Esophagus squamous epithelium (tissue), 5 donors: ENCODE data around the gene POLR3F. TPM values are rescaled to one million over a fixed set of nuclear protein-coding genes. Genes with fewer than 3 reads are reported as not detected.
"Not testable (repeated sequence)": the region's sequence is repeated elsewhere in the genome, so short reads cannot be mapped to it uniquely, and the experiment has no call there.

ENCODE experiments used
- DNase-seq: peaks from one replicate; lab custom pipeline; 2025; lab: John Stamatoyannopoulos, UW
- H3K27ac ChIP-seq, 4 donors: fragments of 200-600 bp; sonication (generic); one replicate each; pipeline ENCODE4 v1.5.1; 2016 to 2019; ENCODE audit warnings: mild to moderate bottlenecking in 1 of 4
- H3K27me3 ChIP-seq, 4 donors: fragments of 200-600 bp; sonication (generic); 1 replicate in 3 of 4; 2 replicates in 1 of 4; pipeline versions ENCODE4 v1.5.1 to v1.6.0; 2017 to 2021; ENCODE audit warnings: antibody characterized with exemption in 1 of 4
- H3K36me3 ChIP-seq, 3 donors: fragments of 200-600 bp; sonication (generic); one replicate each; pipeline ENCODE4 v1.5.1; 2016 to 2019
- H3K4me1 ChIP-seq, 3 donors: fragments of 200-600 bp; sonication (generic); one replicate each; pipeline ENCODE4 v1.5.1; 2017 to 2019
- H3K4me3 ChIP-seq, 4 donors: fragments of 200-600 bp; sonication (generic); 1 replicate in 3 of 4; 2 replicates in 1 of 4; pipeline ENCODE4 v1.5.1; 2016 to 2019; ENCODE audit warnings: mild to moderate bottlenecking in 2 of 4, moderate library complexity in 1 of 4
- H3K9me3 ChIP-seq, 3 donors: fragments of 200-600 bp; sonication (generic); one replicate each; pipeline ENCODE4 v1.5.1; 2016 to 2019
- CTCF ChIP-seq, 6 experiments: fragments of 450-650 bp in 4 of 6; fragments of 200-600 bp in 2 of 6; sonication (generic) in 2 of 6; IDR thresholded peaks; one replicate each; pipeline ENCODE4 v1.5.1; 2016 to 2019; ENCODE audit warnings: antibody characterized with exemption in 6 of 6, mild to moderate bottlenecking in 4 of 6, moderate library complexity in 4 of 6
- POLR2A ChIP-seq, 4 donors: fragments of 450-650 bp; IDR thresholded peaks; one replicate each; pipeline ENCODE4 v1.6.1; 2017; ENCODE audit warnings: antibody characterized with exemption in 4 of 4, mild to moderate bottlenecking in 4 of 4, moderate library complexity in 3 of 4
- WGBS, 2 donors: methylation state at CpG; one replicate each; pipeline ENCODE4 v1.1.5; 2018; 5-methylcytosine and 5-hydroxymethylcytosine counted together
- intact Hi-C: fragments of 100-400 bp; cut with DNase I; formaldehyde crosslinking; loops from one replicate; pipeline ENCODE4 v1.15.0; 2022
- total RNA-seq, 4 donors: library from RNA; depleted of rRNA; stranded (reverse); fragments of >200 nt; gene quantifications; one replicate each; pipeline ENCODE4 v1.1.0, GENCODE V29; 2016
- donor health status: DM: yes; HTN: yes; CAD: no.

Gene POLR3F
- total RNA-seq, 4 donors from 2014 or later = 5.1 to 9.2 (median 6.9) TPM

- Histone ChIP-seq H3K27ac (no peak overlapping the region), H3K9me3 (no peaks in the 10 kb centered on the region), H3K4me3 (no peak overlapping the region), H3K4me1 (no peaks in the 10 kb centered on the region), H3K27me3 (no peaks in the 10 kb centered on the region), H3K36me3 (peaks cover 6 to 91% (median 29%) of the 10 kb centered on the region in 3 donors)
- no peak for DNase-seq
- intact Hi-C loops = no loop called here
- no peak for TF ChIP-seq CTCF (IDR thresholded peaks at IDR 0.05)
- WGBS, 2 donors = 90 to 95% methylated on average over 4 of the region's 4 CpGs
These were observed 14.4 kb downstream of the POLR3F start for GRCh38 chr20:18481596-18481995.

- intact Hi-C loops = no loop called here
- no peak for TF ChIP-seq POLR2A (IDR thresholded peaks at IDR 0.05)
- no peak for TF ChIP-seq CTCF (IDR thresholded peaks at IDR 0.05)
- 93 to 98% methylated on average over 3 of the region's 3 CpGs for WGBS, 2 donors
- Histone ChIP-seq H3K4me1 (no peaks in the 10 kb centered on the region), H3K27me3 (no peaks in the 10 kb centered on the region), H3K4me3 (no peak overlapping the region), H3K27ac (no peak overlapping the region), H3K36me3 (peaks cover 0 to 86% (median 19%) of the 10 kb centered on the region in 3 donors), H3K9me3 (no peaks in the 10 kb centered on the region)
- no peak for DNase-seq
These were observed 21.1 kb downstream of the POLR3F start for GRCh38 chr20:18488301-18488700.

- TF ChIP-seq POLR2A (IDR thresholded peaks at IDR 0.05) (no peak), CTCF (IDR thresholded peaks at IDR 0.05) (no peak)
- intact Hi-C loops = no loop called here
- peak overlapping the region; percentile 59 to 94 (median 79) for H3K4me3 ChIP-seq
- H3K4me1 ChIP-seq = peaks cover 5 to 18% (median 10%) of the 10 kb centered on the region in 3 donors
- H3K36me3 ChIP-seq = peaks cover 0 to 30% (median 0%) of the 10 kb centered on the region in 3 donors
- peak overlapping the region in 2 of 4 donors; percentile 80 to 90 for H3K27ac ChIP-seq
- H3K9me3 ChIP-seq = no peaks in the 10 kb centered on the region
- WGBS, 2 donors = 8 to 14% methylated on average over 7 of the region's 7 CpGs
- no peaks in the 10 kb centered on the region for H3K27me3 ChIP-seq
- DNase-seq = no peak
These were observed 28.9 kb downstream of the POLR3F start for GRCh38 chr20:18496042-18496441.

GRCh38 chr20:18496740-18497592 lies 29.8 kb downstream of the POLR3F start, which contains the start of gene RBBP9:
RBBP9 (minus strand) TSS chr20:18497225; CDS start chr20:18497167, 58 bp downstream.
- H3K4me1 ChIP-seq = peaks cover 5 to 18% (median 10%) of the 10 kb centered on the region in 3 donors
- H3K27me3 ChIP-seq = no peaks in the 10 kb centered on the region
- peak within 1 kb of the TSS; percentile 76 to 90 (median 79) for H3K27ac ChIP-seq
- DNase-seq = peak; percentile 17
- peaks cover 0 to 20% (median 0%) of the 10 kb centered on the region in 3 donors for H3K36me3 ChIP-seq
- H3K4me3 ChIP-seq = peak within 1 kb of the TSS; percentile 59 to 94 (median 79)
- intact Hi-C loops = no loop called here
- TF ChIP-seq CTCF (IDR thresholded peaks at IDR 0.05) (no peak), POLR2A (IDR thresholded peaks at IDR 0.05) (peak in 1 of 4 donors; percentile 43)
- H3K9me3 ChIP-seq = no peaks in the 10 kb centered on the region
- WGBS, 2 donors = 5% methylated on average over 12 to 14 of the region's 31 CpGs

- TF ChIP-seq POLR2A (IDR thresholded peaks at IDR 0.05) = no peak
- H3K36me3 ChIP-seq = peaks cover 0 to 14% (median 0%) of the 10 kb centered on the region in 3 donors
- peaks cover 0 to 2% (median 0%) of the 10 kb centered on the region in 4 donors for H3K27me3 ChIP-seq
- no peaks in the 10 kb centered on the region for H3K9me3 ChIP-seq
- intact Hi-C loops = no loop called here
- peaks cover 5 to 18% (median 10%) of the 10 kb centered on the region in 3 donors for H3K4me1 ChIP-seq
- H3K27ac ChIP-seq = peak overlapping the region in 2 of 4 donors; percentile 76 to 90
- no peak for DNase-seq
- WGBS, 2 donors = 80 to 81% methylated on average over 3 of the region's 3 CpGs
- no peak overlapping the region for H3K4me3 ChIP-seq
These were observed 30.4 kb downstream of the POLR3F start for GRCh38 chr20:18497603-18498002.

GRCh38 chr20:18501672-18502071 lies 34.5 kb downstream of the POLR3F start:
- H3K36me3 ChIP-seq, H3K4me1 ChIP-seq, intact Hi-C loops, H3K4me3 ChIP-seq, DNase-seq, H3K9me3 ChIP-seq, H3K27ac ChIP-seq: not testable (repeated sequence)
- peaks cover 0 to 22% (median 0%) of the 10 kb centered on the region in 4 donors for H3K27me3 ChIP-seq
- WGBS, 2 donors = 59 to 67% methylated on average over 1 of the region's 1 CpG
